ENCODE measurements around the gene LMCD1.

Gene LMCD1

DNA sequence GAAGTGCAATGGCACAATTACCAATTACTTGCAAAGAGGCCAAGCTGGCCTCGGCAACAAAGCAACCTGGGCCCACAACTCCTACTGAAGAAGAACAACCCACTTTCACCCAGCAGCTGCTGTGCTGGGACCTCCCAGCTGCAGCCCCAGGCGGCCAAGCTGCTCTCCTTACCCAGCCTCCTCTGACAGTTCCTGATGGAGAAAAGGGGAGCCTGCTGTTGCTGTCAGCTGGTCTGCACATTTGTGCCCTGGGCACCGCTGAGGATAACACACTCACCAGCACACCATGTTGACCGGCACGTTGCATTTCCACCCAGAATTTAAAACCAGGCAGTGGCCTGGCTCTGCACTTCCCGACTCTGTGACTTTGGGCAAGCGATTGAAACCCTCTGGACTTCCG, 109.3 kb downstream of the LMCD1 start:
- Histone ChIP-seq H3K9me3 (ENCODE audit: control insufficient read depth in 1 of 2, low read length in 2 of 2) (no peaks in the 10 kb centered on the region), H3K27me3 (ENCODE audit: low read depth, low read length) (no peaks in the 10 kb centered on the region), H3K27ac (ENCODE audit: low read length) (no peak overlapping the region), H3K4me1 (ENCODE audit: control insufficient read depth in 1 of 2, insufficient read depth in 2 of 2, low read length in 2 of 2) (peaks cover 0 to 12% of the 10 kb centered on the region in 2 donors), H3K4me3 (ENCODE audit: low read depth in 1 of 2, low read length in 2 of 2) (no peak overlapping the region), H3K36me3 (ENCODE audit: control insufficient read depth in 1 of 2, insufficient read depth in 2 of 2, low read length in 2 of 2) (no peaks in the 10 kb centered on the region)

DNA sequence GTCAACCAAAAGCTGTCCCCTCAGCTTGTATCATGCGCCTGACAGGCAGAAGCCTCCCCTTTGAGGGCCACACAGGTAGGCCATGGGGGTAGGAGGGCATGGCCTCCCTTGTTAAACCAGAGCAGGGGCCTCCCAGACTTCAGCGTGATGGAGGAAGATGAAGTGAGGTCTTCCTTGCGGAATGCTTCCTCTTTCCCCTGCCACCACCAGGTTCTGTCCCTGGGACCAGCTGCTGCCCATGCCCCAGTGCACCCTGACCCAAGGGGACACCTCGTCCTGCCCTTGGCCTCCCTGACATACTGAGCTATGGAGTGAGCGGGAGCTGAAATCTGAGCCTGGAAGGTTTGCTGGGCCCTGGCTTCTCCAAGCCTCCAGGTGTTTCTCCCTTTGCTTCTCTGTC, 116.3 kb downstream of the LMCD1 start:
- H3K27me3 ChIP-seq (ENCODE audit: low read depth, low read length): no peaks in the 10 kb centered on the region
- H3K9me3 ChIP-seq (ENCODE audit: control insufficient read depth in 1 of 2, low read length in 2 of 2): no peaks in the 10 kb centered on the region
- H3K4me1 ChIP-seq (ENCODE audit: control insufficient read depth in 1 of 2, insufficient read depth in 2 of 2, low read length in 2 of 2): peaks cover 0 to 5% of the 10 kb centered on the region in 2 donors
- no peak overlapping the region for H3K4me3 ChIP-seq (ENCODE audit: low read depth in 1 of 2, low read length in 2 of 2)
- H3K27ac ChIP-seq (ENCODE audit: low read length): no peak overlapping the region
- no peaks in the 10 kb centered on the region for H3K36me3 ChIP-seq (ENCODE audit: control insufficient read depth in 1 of 2, insufficient read depth in 2 of 2, low read length in 2 of 2)

- H3K36me3 ChIP-seq (ENCODE audit: control insufficient read depth in 1 of 2, insufficient read depth in 2 of 2, low read length in 2 of 2): no peaks in the 10 kb centered on the region
- no peaks in the 10 kb centered on the region for H3K9me3 ChIP-seq (ENCODE audit: control insufficient read depth in 1 of 2, low read length in 2 of 2)
- no peak overlapping the region for H3K4me3 ChIP-seq (ENCODE audit: low read depth in 1 of 2, low read length in 2 of 2)
- H3K27me3 ChIP-seq (ENCODE audit: low read depth, low read length): no peaks in the 10 kb centered on the region
- peaks cover 0 to 7% of the 10 kb centered on the region in 2 donors for H3K4me1 ChIP-seq (ENCODE audit: control insufficient read depth in 1 of 2, insufficient read depth in 2 of 2, low read length in 2 of 2)
- H3K27ac ChIP-seq (ENCODE audit: low read length): no peak overlapping the region
Measured at GRCh38 chr3:8618950-8619349, 117.3 kb downstream of the LMCD1 start.

DNA sequence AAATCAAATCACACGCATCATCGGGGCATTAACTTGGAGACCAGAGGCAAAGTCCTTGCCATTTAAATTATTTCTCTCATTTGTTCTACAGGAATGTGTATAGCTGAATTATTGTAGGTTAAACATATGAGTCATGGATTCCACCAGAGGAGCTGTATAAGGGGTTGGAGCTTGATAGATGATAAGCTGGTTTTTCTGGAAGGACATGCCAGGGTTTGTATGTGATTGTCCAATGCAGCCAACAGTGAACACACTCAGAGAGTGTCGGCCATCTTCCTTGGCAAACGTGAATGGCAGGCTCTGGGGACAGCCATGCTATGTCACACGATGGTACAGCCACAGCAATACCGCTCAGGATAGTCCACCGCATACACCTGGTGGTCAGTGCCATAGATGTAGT, 117.9 kb downstream of the LMCD1 start:
- no peak overlapping the region for H3K27ac ChIP-seq (ENCODE audit: low read length)
- no peaks in the 10 kb centered on the region for H3K27me3 ChIP-seq (ENCODE audit: low read depth, low read length)
- H3K36me3 ChIP-seq (ENCODE audit: control insufficient read depth in 1 of 2, insufficient read depth in 2 of 2, low read length in 2 of 2): no peaks in the 10 kb centered on the region
- no peak overlapping the region for H3K4me3 ChIP-seq (ENCODE audit: low read depth in 1 of 2, low read length in 2 of 2)
- no peaks in the 10 kb centered on the region for H3K9me3 ChIP-seq (ENCODE audit: control insufficient read depth in 1 of 2, low read length in 2 of 2)
- peaks cover 0 to 7% of the 10 kb centered on the region in 2 donors for H3K4me1 ChIP-seq (ENCODE audit: control insufficient read depth in 1 of 2, insufficient read depth in 2 of 2, low read length in 2 of 2)

DNA sequence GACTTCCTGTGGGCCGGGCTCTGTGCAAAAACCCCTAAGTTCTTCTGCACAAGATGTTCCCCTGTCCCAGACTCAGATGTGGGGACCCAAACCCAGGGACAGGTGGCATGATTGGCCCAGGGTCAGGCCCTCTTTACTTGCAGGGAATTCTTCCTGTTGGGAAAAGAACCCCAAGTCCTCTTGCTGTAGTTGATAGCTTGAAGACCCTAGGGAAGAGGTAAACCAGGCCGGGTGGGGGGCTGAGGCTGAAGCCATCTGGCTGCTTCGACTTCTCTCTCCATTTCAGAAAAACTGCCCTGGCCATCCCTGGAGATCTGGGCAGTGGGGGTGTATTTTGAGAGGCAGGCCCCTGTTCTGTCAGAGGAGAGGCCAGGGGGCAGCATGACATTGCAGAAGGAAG, 119.5 kb downstream of the LMCD1 start:
- Histone ChIP-seq H3K9me3 (ENCODE audit: control insufficient read depth in 1 of 2, low read length in 2 of 2) (no peaks in the 10 kb centered on the region), H3K27ac (ENCODE audit: low read length) (no peak overlapping the region), H3K4me1 (ENCODE audit: control insufficient read depth in 1 of 2, insufficient read depth in 2 of 2, low read length in 2 of 2) (peaks cover 0 to 7% of the 10 kb centered on the region in 2 donors), H3K27me3 (ENCODE audit: low read depth, low read length) (no peaks in the 10 kb centered on the region), H3K4me3 (ENCODE audit: low read depth in 1 of 2, low read length in 2 of 2) (no peak overlapping the region), H3K36me3 (ENCODE audit: control insufficient read depth in 1 of 2, insufficient read depth in 2 of 2, low read length in 2 of 2) (no peaks in the 10 kb centered on the region)

- Histone ChIP-seq H3K36me3 (ENCODE audit: control insufficient read depth in 1 of 2, insufficient read depth in 2 of 2, low read length in 2 of 2) (no peaks in the 10 kb centered on the region), H3K4me1 (ENCODE audit: control insufficient read depth in 1 of 2, insufficient read depth in 2 of 2, low read length in 2 of 2) (peaks cover 0 to 7% of the 10 kb centered on the region in 2 donors), H3K27ac (ENCODE audit: low read length) (no peak overlapping the region), H3K9me3 (ENCODE audit: control insufficient read depth in 1 of 2, low read length in 2 of 2) (no peaks in the 10 kb centered on the region), H3K4me3 (ENCODE audit: low read depth in 1 of 2, low read length in 2 of 2) (no peak overlapping the region), H3K27me3 (ENCODE audit: low read depth, low read length) (no peaks in the 10 kb centered on the region)
Measured at GRCh38 chr3:8621872-8622271, 120.2 kb downstream of the LMCD1 start.

GRCh38 chr3:8622873-8623691, 121.5 kb downstream of the LMCD1 start:
- Histone ChIP-seq H3K4me3 (ENCODE audit: low read depth in 1 of 2, low read length in 2 of 2) (no peak overlapping the region), H3K4me1 (ENCODE audit: control insufficient read depth in 1 of 2, insufficient read depth in 2 of 2, low read length in 2 of 2) (peaks cover 0 to 7% of the 10 kb centered on the region in 2 donors), H3K27me3 (ENCODE audit: low read depth, low read length) (no peaks in the 10 kb centered on the region), H3K9me3 (ENCODE audit: control insufficient read depth in 1 of 2, low read length in 2 of 2) (no peaks in the 10 kb centered on the region), H3K27ac (ENCODE audit: low read length) (no peak overlapping the region), H3K36me3 (ENCODE audit: control insufficient read depth in 1 of 2, insufficient read depth in 2 of 2, low read length in 2 of 2) (no peaks in the 10 kb centered on the region)

GRCh38 chr3:8623741-8624140, 122.1 kb downstream of the LMCD1 start:
- no peak overlapping the region for H3K4me3 ChIP-seq (ENCODE audit: low read depth in 1 of 2, low read length in 2 of 2)
- no peaks in the 10 kb centered on the region for H3K36me3 ChIP-seq (ENCODE audit: control insufficient read depth in 1 of 2, insufficient read depth in 2 of 2, low read length in 2 of 2)
- no peaks in the 10 kb centered on the region for H3K9me3 ChIP-seq (ENCODE audit: control insufficient read depth in 1 of 2, low read length in 2 of 2)
- H3K4me1 ChIP-seq (ENCODE audit: control insufficient read depth in 1 of 2, insufficient read depth in 2 of 2, low read length in 2 of 2): peaks cover 0 to 7% of the 10 kb centered on the region in 2 donors
- H3K27ac ChIP-seq (ENCODE audit: low read length): no peak overlapping the region
- H3K27me3 ChIP-seq (ENCODE audit: low read depth, low read length): no peaks in the 10 kb centered on the region
